DMS53 treated with DMSO at 0.1 percent for 48 hours (cell line): ENCODE data around the gene CPD.

Experiments used
- DNase-seq: peaks from one replicate; lab custom pipeline; 2025; ENCODE audit not compliant: unreplicated experiment; lab: John Stamatoyannopoulos, UW

CPD gene

GRCh38 chr17:30493780-30494179 is 115.1 kb downstream of the CPD start:
- DNase-seq = no peak

- no peak for DNase-seq
Measured at GRCh38 chr17:30495586-30495985, 116.9 kb downstream of the CPD start.

DNA sequence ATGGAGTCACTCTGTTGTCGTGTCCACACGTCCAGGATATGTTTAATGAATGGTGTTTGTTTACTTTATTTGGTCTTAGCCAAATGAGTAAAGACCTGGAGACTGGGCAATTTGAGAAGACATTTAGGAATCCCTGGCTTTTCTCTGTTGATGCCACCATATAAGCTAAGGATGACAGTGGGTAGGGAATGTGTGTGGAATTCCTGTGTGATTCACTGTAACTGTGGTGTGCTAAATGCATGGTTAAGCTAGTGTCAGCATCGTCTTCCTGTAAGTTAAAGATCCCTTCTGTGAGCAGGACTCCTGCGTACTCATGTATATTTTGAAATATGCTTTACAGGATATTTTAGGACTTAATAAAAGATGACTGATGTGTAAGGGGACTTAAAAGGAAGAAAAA is 124.8 kb downstream of the CPD start:
- DNase-seq = no peak

DNA sequence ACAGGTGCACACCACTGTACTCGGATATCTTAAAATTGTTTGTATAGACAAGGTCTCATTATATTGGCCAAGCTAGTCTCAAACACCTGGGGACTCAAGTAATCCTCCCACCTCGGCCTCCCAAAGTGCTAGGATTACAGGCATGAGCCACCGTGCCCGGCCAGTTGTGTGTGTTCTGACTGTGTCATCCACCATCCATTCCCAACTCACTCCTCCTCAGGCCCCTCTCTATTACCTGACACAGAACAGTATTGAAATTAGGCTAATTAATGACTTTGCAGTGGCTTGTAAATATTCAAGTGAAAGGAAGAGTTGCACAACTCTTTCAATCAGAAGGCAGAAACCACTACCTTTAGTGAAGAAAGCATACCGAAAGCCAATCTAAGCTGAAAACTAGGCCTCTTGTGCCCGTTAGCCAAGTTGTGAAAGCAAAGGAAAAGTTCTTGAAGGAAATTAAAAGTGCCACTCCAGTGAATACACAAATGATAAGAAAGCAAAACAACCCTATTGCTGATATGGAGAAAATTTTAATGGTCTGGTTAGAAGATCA is 127.2 kb downstream of the CPD start:
- no peak for DNase-seq

DNA sequence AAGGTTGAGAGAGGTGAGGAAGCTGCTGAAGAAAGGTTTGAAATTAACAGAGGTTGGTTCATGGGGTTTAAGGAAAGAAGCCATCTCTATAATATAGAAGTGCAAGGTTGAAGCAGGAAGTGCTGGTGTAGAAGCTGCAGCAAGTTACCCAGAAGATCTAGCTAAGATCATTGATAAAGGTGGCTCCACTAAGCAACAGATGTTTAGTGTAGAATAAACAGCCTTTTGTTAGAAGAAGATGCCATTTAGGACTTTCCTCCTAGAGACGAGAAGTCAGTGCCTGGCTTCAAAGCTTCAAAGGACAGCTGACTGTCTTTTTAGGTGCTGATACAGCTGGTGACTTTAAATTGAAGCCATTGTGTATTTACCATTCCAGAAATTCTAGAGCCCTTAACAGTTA is 127.8 kb downstream of the CPD start:
- DNase-seq = no peak

GRCh38 chr17:30513346-30513745 is 134.6 kb downstream of the CPD start:
- no peak for DNase-seq

GRCh38 chr17:30514895-30515596 is 136.3 kb downstream of the CPD start:
- DNase-seq = no peak

- no peak for DNase-seq
Measured at GRCh38 chr17:30517786-30518185, 139.1 kb downstream of the CPD start.

DNA sequence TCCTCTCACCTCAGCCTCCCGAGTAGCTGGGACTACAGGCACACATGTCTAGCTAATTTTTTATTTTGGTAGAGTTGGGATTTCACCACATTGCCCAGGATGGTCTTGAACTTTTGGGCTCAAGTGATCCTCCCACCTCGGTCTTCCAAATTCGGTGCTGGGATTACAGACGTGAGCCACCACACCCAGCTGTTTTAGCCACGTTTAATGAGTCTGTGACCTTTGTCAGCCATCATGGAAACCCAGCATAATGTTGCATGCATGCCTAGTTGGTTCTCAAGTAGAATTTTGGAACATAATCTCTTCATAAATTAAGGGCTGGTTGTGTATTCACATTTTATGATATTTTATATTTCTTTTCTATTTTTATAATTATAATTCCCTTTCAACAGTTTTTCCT is 140.4 kb downstream of the CPD start:
- no peak for DNase-seq
